H7 (cell line): ENCODE measurements around the gene C2orf76. TPM values are rescaled to one million over a fixed set of nuclear protein-coding genes. Genes with fewer than 3 reads are reported as not detected.
"Not testable (repeated sequence)": the region's sequence is repeated elsewhere in the genome, so short reads cannot be mapped to it uniquely, and the experiment has no call there.

ENCODE experiments used
- DNase-seq: peaks from one replicate; pipeline ENCODE4 v3.0.0; 2012
- H3K27me3 ChIP-seq: 2 replicates; pipeline ENCODE4 v1.6.0; 2011; ENCODE audit warnings: mild to moderate bottlenecking, low read length; ENCODE audit not compliant: control insufficient read depth, insufficient read depth
- H3K36me3 ChIP-seq: replicated peaks from 2 replicates; pipeline ENCODE4 v1.5.1; 2011; ENCODE audit warnings: low read length; ENCODE audit not compliant: control insufficient read depth, insufficient read depth
- H3K4me3 ChIP-seq: 2 replicates; pipeline ENCODE4 v1.5.1; 2011; ENCODE audit warnings: low read depth, mild to moderate bottlenecking, control low read depth, low read length, moderate library complexity; ENCODE audit not compliant: insufficient read depth
- total RNA-seq: library from RNA; depleted of rRNA; stranded (reverse); fragments of >200 nt; shearing (Covaris generic); gene quantifications from 2 replicates; pipeline ENCODE4 v1.2.3, GENCODE V29; 2014; rRNA removed

C2orf76 gene
- total RNA-seq = 11.0 and 14.1 TPM in 2 replicates

GRCh38 chr2:119366649-119367471, at the start of gene C2orf76, which contains the start of gene DBI:
C2orf76 (minus strand) TSS chr2:119366834; CDS start chr2:119339959, 26,875 bp downstream.
DBI (plus strand) TSS chr2:119366977; CDS start chr2:119367052, 75 bp downstream.
- DNase-seq = peak; percentile 97
- Histone ChIP-seq H3K36me3 (peaks cover 22% of the 10 kb centered on the region), H3K4me3 (peak within 1 kb of the TSS; percentile 92), H3K27me3 (no peaks in the 10 kb centered on the region)

DNA sequence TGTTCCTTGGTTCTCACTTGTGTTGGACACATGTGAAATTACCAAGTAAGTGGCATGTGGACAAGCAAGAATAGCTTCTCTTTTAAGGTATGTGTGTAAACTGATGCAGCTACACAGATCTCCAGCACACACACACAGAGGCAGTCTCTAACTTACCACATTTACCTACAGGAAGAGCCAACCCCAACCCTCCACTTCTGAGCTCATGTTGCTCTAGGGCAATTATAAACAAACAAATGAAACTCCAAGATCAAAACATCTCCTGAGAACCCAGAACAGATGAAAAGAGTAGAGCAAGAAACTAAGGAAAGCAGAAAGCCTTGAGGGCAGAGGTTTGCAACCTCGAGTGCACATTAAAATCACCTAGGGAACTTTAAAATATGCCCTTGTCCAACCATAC, 49.0 kb upstream of the C2orf76 start:
- H3K36me3 ChIP-seq = no peaks in the 10 kb centered on the region
- no peak for DNase-seq
- H3K4me3 ChIP-seq = no peak overlapping the region
- no peaks in the 10 kb centered on the region for H3K27me3 ChIP-seq

DNA sequence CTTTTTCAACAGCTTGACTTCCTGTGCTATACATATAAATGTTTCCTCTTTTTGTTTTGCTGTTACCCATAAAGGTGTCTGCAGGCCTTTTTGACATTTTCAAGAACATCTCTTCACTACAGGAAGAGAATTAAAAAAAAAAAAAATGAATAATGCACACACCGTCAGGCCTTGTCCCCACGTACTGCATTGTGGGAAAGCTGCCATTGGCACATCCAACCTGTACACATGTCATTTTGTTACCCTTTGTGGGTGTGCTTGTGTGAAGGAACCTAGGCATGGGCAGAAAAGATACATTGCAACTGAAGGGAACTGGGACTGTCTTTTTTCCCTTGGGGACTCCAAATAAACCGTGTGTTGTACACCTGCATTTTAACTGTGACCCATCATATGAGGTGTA, 48.3 kb upstream of the C2orf76 start:
- Histone ChIP-seq H3K27me3 (no peaks in the 10 kb centered on the region), H3K4me3 (no peak overlapping the region), H3K36me3 (no peaks in the 10 kb centered on the region)
- no peak for DNase-seq

DNA sequence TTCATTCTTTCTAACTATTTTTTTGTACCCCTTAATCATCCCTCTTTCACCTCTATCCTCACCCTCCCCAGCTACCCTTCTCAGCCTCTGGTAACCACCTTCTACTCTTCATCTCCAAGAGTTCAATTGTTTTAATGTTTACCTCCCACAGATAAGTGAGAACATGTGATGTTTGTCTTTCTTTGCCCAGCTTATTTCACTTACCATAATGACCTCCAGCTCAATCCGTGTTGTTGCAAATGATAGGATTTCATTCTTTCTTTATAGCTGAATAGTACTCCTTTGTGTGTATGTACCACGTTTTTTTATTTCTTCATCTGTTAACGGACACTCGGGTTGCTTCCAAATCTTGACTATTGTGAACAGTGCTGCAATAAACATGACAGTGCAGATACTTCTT, 42.9 kb upstream of the C2orf76 start:
- Histone ChIP-seq H3K4me3 (no peak overlapping the region), H3K27me3 (no peaks in the 10 kb centered on the region), H3K36me3 (no peaks in the 10 kb centered on the region)
- DNase-seq = no peak

GRCh38 chr2:119408221-119408619, 41.6 kb upstream of the C2orf76 start:
- no peaks in the 10 kb centered on the region for H3K27me3 ChIP-seq
- DNase-seq = no peak
- no peak overlapping the region for H3K4me3 ChIP-seq
- no peaks in the 10 kb centered on the region for H3K36me3 ChIP-seq

DNA sequence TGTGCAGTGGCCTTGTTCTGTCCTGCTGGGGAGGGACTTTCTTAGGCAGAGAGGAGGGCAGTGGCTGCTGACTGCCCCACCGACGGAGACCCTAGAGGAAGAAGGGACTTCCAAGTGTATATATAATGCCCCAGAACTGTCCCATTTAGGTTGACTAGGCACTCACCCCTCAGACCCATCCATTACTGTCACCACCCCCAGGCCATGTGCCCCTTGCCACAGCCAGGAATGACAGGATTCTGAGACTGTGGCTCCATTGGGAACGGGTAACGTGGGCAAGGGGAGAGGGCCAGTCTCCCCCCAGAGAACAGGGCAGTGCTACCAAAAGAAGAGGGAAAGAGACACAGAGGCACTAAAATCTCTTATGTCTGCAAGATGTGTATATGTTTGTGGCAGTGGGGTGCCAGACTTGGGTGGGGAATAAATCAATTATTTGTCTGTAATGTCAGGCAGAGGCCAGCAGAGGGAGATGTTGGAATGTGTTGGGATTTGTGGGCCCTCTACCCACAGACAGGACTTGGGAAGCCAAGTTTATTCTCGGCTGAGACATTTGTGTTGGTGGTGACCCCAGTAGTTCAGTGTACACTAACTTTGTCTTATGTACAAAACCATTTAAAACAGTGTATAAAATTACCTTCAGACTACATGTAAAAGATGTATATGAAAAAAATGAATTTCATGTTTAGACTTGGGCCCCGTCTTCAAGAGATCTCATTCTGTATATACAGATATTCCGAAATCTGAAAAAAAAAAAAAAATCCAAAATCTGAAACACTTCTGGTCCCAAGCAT, 41.0 kb upstream of the C2orf76 start:
- Histone ChIP-seq H3K27me3 (no peaks in the 10 kb centered on the region), H3K36me3 (no peaks in the 10 kb centered on the region), H3K4me3 (no peak overlapping the region)
- peak; percentile 86 for DNase-seq

DNA sequence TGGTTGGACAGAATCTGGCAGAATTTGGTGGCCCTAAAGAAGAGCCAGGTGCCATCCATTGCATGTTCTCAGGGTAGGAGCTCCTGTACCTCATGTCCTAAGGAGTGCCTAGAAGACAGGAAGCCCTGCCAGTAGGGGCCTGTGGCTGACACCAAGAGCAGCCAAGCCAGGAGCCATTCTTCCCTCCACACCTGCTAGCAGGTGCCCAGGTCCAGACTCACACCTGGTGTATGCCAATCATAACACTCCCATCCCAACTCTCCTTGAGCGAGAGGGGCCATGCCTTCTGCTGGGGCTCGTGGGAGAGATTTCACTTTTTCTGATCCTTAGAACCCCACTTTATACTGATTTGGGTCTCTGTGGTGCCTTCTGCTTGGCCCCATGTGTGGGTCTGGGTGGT, 38.5 kb upstream of the C2orf76 start:
- no peak for DNase-seq
- Histone ChIP-seq H3K4me3 (no peak overlapping the region), H3K27me3 (no peaks in the 10 kb centered on the region), H3K36me3 (no peaks in the 10 kb centered on the region)

GRCh38 chr2:119403618-119404017, 37.0 kb upstream of the C2orf76 start:
- H3K4me3 ChIP-seq, H3K27me3 ChIP-seq, H3K36me3 ChIP-seq, DNase-seq: not testable (repeated sequence)

- no peak for DNase-seq
- Histone ChIP-seq H3K36me3 (no peaks in the 10 kb centered on the region), H3K4me3 (no peak overlapping the region), H3K27me3 (no peaks in the 10 kb centered on the region)
These were observed 36.3 kb upstream of the C2orf76 start for GRCh38 chr2:119402645-119403560.

GRCh38 chr2:119402106-119402505, 35.5 kb upstream of the C2orf76 start:
- Histone ChIP-seq H3K4me3 (no peak overlapping the region), H3K36me3 (no peaks in the 10 kb centered on the region), H3K27me3 (no peaks in the 10 kb centered on the region)
- DNase-seq = no peak

DNA sequence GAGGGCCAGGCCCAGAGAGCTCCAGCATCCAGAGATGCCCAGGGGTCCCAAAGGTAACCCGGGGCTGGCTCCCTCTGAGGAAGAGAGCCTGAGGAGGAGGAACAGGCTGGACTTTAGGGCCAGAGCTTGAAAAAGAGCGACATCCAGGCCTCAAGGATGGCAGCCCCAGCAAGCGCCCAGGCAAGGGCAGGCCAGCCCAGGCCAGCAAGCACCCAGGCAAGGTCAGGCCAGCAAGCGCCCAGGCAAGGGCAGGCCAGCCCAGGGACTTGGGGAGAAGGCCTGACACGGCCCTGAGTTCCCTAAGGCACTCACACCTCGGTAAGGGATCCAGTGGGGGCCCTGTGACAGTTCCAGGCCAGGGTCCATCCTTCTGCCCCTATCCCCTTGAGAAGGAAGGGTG, 30.6 kb upstream of the C2orf76 start:
- H3K36me3 ChIP-seq = no peaks in the 10 kb centered on the region
- no peaks in the 10 kb centered on the region for H3K27me3 ChIP-seq
- no peak overlapping the region for H3K4me3 ChIP-seq
- no peak for DNase-seq

DNA sequence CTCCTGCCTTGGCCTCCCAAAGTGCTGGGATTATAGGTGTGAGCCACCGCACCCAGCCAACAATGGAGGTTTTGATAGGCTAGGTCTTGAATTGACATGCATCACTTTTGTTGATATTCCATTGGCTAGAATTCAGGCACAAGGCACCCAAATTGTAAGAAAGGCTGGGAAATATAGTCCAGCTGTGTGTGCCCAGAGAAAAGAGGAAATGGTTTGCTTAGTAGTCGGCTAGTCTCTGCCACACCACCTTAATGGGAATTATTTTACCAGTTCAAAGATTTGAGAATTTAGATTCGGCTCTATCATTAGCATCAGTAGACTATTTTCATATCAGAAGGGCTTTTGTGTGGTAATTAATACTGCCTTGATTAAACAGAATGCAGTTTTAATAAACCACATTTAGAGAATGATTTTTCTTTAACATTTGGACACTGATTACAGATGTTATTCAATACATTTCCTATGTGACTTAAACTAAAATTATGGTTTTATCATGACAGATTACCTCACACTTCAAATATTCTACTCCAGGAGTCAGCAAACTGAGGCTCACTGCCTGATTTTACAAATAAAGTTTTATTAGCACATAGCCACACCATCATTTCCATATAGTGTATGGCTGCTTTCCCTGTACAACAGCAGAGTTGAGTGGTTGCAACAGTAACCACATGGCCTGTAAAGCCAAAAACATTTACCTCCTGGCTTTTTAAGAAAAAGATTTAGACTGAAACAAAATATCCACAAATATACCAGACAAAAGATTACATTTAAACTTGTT, 27.5 kb upstream of the C2orf76 start:
- DNase-seq = no peak
- no peaks in the 10 kb centered on the region for H3K27me3 ChIP-seq
- H3K36me3 ChIP-seq = no peaks in the 10 kb centered on the region
- H3K4me3 ChIP-seq = no peak overlapping the region

DNA sequence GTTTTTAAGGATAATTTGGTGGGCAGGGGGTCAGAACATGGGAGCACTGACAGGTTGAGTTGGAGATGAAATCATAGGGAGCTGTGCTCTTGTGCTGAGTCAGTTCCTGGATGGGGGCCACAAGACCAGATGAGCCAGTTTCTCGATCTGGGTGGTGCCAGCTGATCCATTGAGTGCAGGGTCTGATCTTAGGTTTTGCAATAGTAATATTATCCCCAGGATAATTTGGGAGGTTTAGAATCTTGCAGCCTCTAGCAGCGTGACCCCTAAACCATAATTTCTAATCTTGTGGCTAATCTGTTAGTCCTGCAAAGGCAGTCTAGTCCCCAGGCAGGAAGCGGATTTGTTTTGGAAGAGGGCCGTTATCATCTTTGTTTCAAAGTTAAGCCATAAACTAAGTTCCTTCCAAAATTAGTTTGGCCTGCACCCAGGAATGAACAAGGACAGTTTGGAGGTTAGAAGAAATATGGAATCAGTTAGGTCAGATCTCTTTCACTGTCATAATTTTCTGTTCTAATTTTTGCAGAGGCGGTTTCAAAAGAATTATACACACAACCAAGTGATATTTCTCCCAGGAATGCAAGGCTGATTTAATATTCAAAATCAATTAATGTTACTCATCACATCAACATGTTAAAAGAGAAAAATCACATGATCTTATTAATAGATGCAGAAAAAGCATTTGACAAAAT, 23.1 kb upstream of the C2orf76 start:
- no peak for DNase-seq
- Histone ChIP-seq H3K4me3 (no peak overlapping the region), H3K36me3 (no peaks in the 10 kb centered on the region), H3K27me3 (no peaks in the 10 kb centered on the region)
